ENCODE data around the gene MICU1.

- TF ChIP-seq, protein P1, sequence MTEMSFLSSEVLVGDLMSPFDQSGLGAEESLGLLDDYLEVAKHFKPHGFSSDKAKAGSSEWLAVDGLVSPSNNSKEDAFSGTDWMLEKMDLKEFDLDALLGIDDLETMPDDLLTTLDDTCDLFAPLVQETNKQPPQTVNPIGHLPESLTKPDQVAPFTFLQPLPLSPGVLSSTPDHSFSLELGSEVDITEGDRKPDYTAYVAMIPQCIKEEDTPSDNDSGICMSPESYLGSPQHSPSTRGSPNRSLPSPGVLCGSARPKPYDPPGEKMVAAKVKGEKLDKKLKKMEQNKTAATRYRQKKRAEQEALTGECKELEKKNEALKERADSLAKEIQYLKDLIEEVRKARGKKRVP (CRISPR knock-in tag; IDR thresholded peaks at IDR 0.05): no peak
- TF ChIP-seq ZNF121 (CRISPR knock-in tag; IDR thresholded peaks at IDR 0.05) (no peak), CTCF (CRISPR knock-in tag; IDR thresholded peaks at IDR 0.05) (no peak), ZNF713 (CRISPR knock-in tag; IDR thresholded peaks at IDR 0.05) (no peak), ATF2 (CRISPR knock-in tag; IDR thresholded peaks at IDR 0.05) (no peak), ZSCAN12 (CRISPR knock-in tag; IDR thresholded peaks at IDR 0.05) (no peak)
Observed at GRCh38 chr10:72416661-72417060, 209.2 kb downstream of the MICU1 start.

All from HepG2 (cell line).